Measurements from ENCODE around the gene ATP5PD.
"Not testable (repeated sequence)": the region's sequence is repeated elsewhere in the genome, so short reads cannot be mapped to it uniquely, and the experiment has no call there.

ATP5PD gene

GRCh38 chr17:75020331-75021110, 26.2 kb downstream of the ATP5PD start:
- DNase-seq (ENCODE audit: low spot score) = no peak

GRCh38 chr17:75019710-75020109, 27.1 kb downstream of the ATP5PD start:
- peak; percentile 77 for DNase-seq (ENCODE audit: low spot score)

- no peak for DNase-seq (ENCODE audit: low spot score)
Measured at GRCh38 chr17:75019146-75019545, 27.6 kb downstream of the ATP5PD start.

GRCh38 chr17:75013092-75013559, 33.6 kb downstream of the ATP5PD start:
- DNase-seq (ENCODE audit: low spot score) = no peak

GRCh38 chr17:75012346-75013091, 34.2 kb downstream of the ATP5PD start, which contains the start of gene MRPL58:
MRPL58 (plus strand) TSS chr17:75012670; CDS start chr17:75012687, 17 bp downstream.
- DNase-seq (ENCODE audit: low spot score) = peak; percentile 96

GRCh38 chr17:75012096-75012345, 34.7 kb downstream of the ATP5PD start:
- DNase-seq (ENCODE audit: low spot score) = no peak

GRCh38 chr17:75011401-75012095, 35.2 kb downstream of the ATP5PD start:
- DNase-seq (ENCODE audit: low spot score) = peak; percentile 70

GRCh38 chr17:75010683-75011400, 35.9 kb downstream of the ATP5PD start:
- peak; percentile 89 for DNase-seq (ENCODE audit: low spot score)

GRCh38 chr17:75009139-75009724, 37.5 kb downstream of the ATP5PD start:
- peak; percentile 40 for DNase-seq (ENCODE audit: low spot score)

- peak; percentile 31 for DNase-seq (ENCODE audit: low spot score)
Measured at GRCh38 chr17:75008373-75008772, 38.4 kb downstream of the ATP5PD start.

- peak; percentile 37 for DNase-seq (ENCODE audit: low spot score)
Measured at GRCh38 chr17:75006653-75007052, 40.1 kb downstream of the ATP5PD start.

GRCh38 chr17:75006084-75006483, 40.7 kb downstream of the ATP5PD start:
- DNase-seq (ENCODE audit: low spot score) = not testable (repeated sequence)

GRCh38 chr17:75005291-75005690, 41.5 kb downstream of the ATP5PD start:
- DNase-seq (ENCODE audit: low spot score) = no peak

GRCh38 chr17:75004371-75004770, 42.4 kb downstream of the ATP5PD start:
- DNase-seq (ENCODE audit: low spot score) = peak; percentile 31

GRCh38 chr17:75003957-75004355, 42.8 kb downstream of the ATP5PD start:
- peak; percentile 38 for DNase-seq (ENCODE audit: low spot score)

GRCh38 chr17:75003070-75003956, 43.5 kb downstream of the ATP5PD start:
- peak; percentile 43 for DNase-seq (ENCODE audit: low spot score)

GRCh38 chr17:75001915-75002843, 44.6 kb downstream of the ATP5PD start:
- peak; percentile 25 for DNase-seq (ENCODE audit: low spot score)

- DNase-seq (ENCODE audit: low spot score) = peak; percentile 14
Measured at GRCh38 chr17:74999523-74999922, 47.2 kb downstream of the ATP5PD start.

GRCh38 chr17:74998783-74999182, 48.0 kb downstream of the ATP5PD start:
- peak; percentile 15 for DNase-seq (ENCODE audit: low spot score)
